HuH-7 (cell line): ENCODE data around the gene ELL3.
"Not testable (repeated sequence)": the region's sequence is repeated elsewhere in the genome, so short reads cannot be mapped to it uniquely, and the experiment has no call there.

Source experiments
- DNase-seq: peaks from one replicate; pipeline ENCODE4 v3.0.0; 2011; ENCODE audit warnings: low spot score

ELL3 gene

GRCh38 chr15:43791993-43792760 is 15.4 kb upstream of the ELL3 start, which contains the start of gene SERF2:
SERF2 (plus strand) TSS chr15:43792320; CDS start chr15:43792377, 57 bp downstream.
- peak; percentile 99 for DNase-seq

- DNase-seq, result no peak
Observed at GRCh38 chr15:43789409-43789808, 12.6 kb upstream of the ELL3 start.

GRCh38 chr15:43779016-43779415 is 2.2 kb upstream of the ELL3 start:
- DNase-seq, result no peak

GRCh38 chr15:43777267-43777914 is 625 bp upstream of the ELL3 start:
- peak; percentile 58 for DNase-seq

GRCh38 chr15:43776101-43776717 is 557 bp downstream of the ELL3 start:
- no peak for DNase-seq

- DNase-seq, result no peak
Observed at GRCh38 chr15:43775411-43775965, 1.3 kb downstream of the ELL3 start.

- no peak for DNase-seq
Observed at GRCh38 chr15:43774062-43774461, 2.7 kb downstream of the ELL3 start.

- DNase-seq, result no peak
Observed at GRCh38 chr15:43772624-43773023, 4.1 kb downstream of the ELL3 start.

- DNase-seq, result no peak
Observed at GRCh38 chr15:43771816-43772215, 5.0 kb downstream of the ELL3 start.

- peak; percentile 44 for DNase-seq
Observed at GRCh38 chr15:43769584-43770228, 7.1 kb downstream of the ELL3 start.

- DNase-seq, result no peak
Observed at GRCh38 chr15:43763819-43764446, 12.8 kb downstream of the ELL3 start.

- no peak for DNase-seq
Observed at GRCh38 chr15:43762824-43763223, 13.9 kb downstream of the ELL3 start.

- DNase-seq, result no peak
Observed at GRCh38 chr15:43751885-43752284, 24.9 kb downstream of the ELL3 start.

- no peak for DNase-seq
Observed at GRCh38 chr15:43749690-43750345, 26.9 kb downstream of the ELL3 start.

- no peak for DNase-seq
Observed at GRCh38 chr15:43748376-43748775, 28.4 kb downstream of the ELL3 start.

GRCh38 chr15:43746903-43747309 is 29.9 kb downstream of the ELL3 start:
- not testable (repeated sequence) for DNase-seq

GRCh38 chr15:43746245-43746902 is 30.4 kb downstream of the ELL3 start, which contains the start of gene PDIA3:
PDIA3 (plus strand) TSS chr15:43746438; CDS start chr15:43746540, 102 bp downstream.
- peak; percentile 90 for DNase-seq

- DNase-seq, result no peak
Observed at GRCh38 chr15:43735416-43735815, 41.4 kb downstream of the ELL3 start.

GRCh38 chr15:43728053-43728725 is 48.6 kb downstream of the ELL3 start:
- DNase-seq, result not testable (repeated sequence)

GRCh38 chr15:43726306-43726705 is 50.5 kb downstream of the ELL3 start:
- not testable (repeated sequence) for DNase-seq
